H7 (cell line): ENCODE data around the gene LIPM. TPM values are rescaled to one million over a fixed set of nuclear protein-coding genes. Genes with fewer than 3 reads are reported as not detected.

Experiments
- DNase-seq: peaks from one replicate; pipeline ENCODE4 v3.0.0; 2012
- H3K27me3 ChIP-seq: 2 replicates; pipeline ENCODE4 v1.6.0; 2011; ENCODE audit warnings: mild to moderate bottlenecking, low read length; ENCODE audit not compliant: control insufficient read depth, insufficient read depth
- H3K36me3 ChIP-seq: replicated peaks from 2 replicates; pipeline ENCODE4 v1.5.1; 2011; ENCODE audit warnings: low read length; ENCODE audit not compliant: control insufficient read depth, insufficient read depth
- H3K4me3 ChIP-seq: 2 replicates; pipeline ENCODE4 v1.5.1; 2011; ENCODE audit warnings: low read depth, mild to moderate bottlenecking, control low read depth, low read length, moderate library complexity; ENCODE audit not compliant: insufficient read depth
- total RNA-seq: library from RNA; depleted of rRNA; stranded (reverse); fragments of >200 nt; shearing (Covaris generic); gene quantifications from 2 replicates; pipeline ENCODE4 v1.2.3, GENCODE V29; 2014; rRNA removed

Gene LIPM, protein sequence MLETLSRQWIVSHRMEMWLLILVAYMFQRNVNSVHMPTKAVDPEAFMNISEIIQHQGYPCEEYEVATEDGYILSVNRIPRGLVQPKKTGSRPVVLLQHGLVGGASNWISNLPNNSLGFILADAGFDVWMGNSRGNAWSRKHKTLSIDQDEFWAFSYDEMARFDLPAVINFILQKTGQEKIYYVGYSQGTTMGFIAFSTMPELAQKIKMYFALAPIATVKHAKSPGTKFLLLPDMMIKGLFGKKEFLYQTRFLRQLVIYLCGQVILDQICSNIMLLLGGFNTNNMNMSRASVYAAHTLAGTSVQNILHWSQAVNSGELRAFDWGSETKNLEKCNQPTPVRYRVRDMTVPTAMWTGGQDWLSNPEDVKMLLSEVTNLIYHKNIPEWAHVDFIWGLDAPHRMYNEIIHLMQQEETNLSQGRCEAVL
- not detected in 2 replicates for total RNA-seq

DNA sequence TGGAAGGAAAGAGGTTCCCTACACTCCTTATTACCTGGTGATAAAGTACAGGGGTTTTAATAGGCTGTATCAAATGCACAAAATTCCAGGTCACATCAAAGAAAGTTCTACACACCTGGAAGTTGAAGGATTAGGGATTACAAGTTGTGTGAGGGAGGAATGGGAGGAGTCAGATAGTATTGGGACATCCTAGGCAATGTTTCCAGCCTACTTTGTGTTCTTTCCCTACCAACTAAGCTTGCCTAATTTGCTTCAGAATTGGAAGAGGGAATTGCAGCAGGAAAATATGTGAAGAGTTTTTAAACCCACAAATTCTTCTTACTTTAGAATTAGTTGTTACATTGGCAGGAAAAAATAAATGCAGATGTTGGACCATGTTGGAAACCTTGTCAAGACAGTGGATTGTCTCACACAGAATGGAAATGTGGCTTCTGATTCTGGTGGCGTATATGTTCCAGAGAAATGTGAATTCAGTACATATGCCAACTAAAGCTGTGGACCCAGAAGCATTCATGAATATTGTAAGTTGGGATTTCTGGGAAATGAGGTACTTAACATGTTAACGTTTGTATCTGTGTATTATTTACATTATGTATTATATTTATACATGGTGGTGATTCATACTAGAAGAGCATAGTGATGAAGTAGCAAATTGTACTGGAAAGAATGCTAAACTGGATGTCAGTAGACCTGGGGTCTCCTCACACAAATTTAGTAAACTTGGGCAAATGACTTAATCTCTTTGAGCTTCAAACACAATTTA, at the start of gene LIPM:
Gene LIPM (plus strand): TSS at position 208 of the 763 bp plus-strand sequence. CDS start 167 bp downstream, at position 375.
- Histone ChIP-seq H3K36me3 (no peaks in the 10 kb centered on the region), H3K27me3 (no peaks in the 10 kb centered on the region), H3K4me3 (no peak within 1 kb of the TSS)
- no peak for DNase-seq

GRCh38 chr10:88754287-88754686, 48.2 kb upstream of the LIPM start:
- no peaks in the 10 kb centered on the region for H3K27me3 ChIP-seq
- DNase-seq = no peak
- H3K36me3 ChIP-seq = no peaks in the 10 kb centered on the region
- no peak overlapping the region for H3K4me3 ChIP-seq

DNA sequence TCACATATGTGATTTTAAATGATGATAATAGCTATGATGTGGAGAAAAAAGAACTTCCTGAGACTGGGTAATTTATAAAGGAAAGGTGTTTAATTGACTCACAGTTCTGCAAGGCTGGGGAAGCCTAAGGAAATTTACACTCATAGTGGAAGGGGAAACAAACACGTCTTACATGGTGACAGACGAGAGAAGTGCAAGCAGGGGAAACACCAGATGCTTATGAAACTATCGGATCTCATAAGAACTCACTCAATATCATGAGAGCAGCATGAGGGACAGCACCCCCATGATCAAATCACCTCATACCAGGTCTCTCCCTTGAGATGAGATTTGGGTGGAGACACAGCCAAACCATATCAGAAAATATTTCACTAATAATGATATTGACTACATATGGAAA, 46.8 kb upstream of the LIPM start:
- Histone ChIP-seq H3K36me3 (no peaks in the 10 kb centered on the region), H3K4me3 (no peak overlapping the region), H3K27me3 (no peaks in the 10 kb centered on the region)
- no peak for DNase-seq

DNA sequence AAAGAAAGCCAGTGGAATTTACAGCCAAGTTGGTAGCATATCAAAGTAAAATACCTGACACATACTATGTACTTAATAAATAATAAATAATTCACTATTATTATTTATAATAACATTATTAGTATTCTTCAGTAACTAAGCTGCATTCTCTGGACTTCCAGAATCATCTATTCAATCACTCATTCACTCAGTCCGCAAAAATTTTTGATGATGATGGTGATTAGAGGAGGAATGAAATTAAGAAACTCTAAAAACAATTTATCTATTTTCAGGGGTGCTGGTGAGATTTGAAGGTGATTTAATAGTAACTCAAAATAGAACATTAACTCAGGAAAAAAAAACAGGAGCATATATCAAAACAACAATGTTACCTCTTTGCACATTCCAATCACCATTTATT, 45.9 kb upstream of the LIPM start:
- no peaks in the 10 kb centered on the region for H3K36me3 ChIP-seq
- H3K27me3 ChIP-seq = no peaks in the 10 kb centered on the region
- no peak for DNase-seq
- no peak overlapping the region for H3K4me3 ChIP-seq

GRCh38 chr10:88759366-88760101, 43.0 kb upstream of the LIPM start, which contains the start of gene LIPN:
TSS of gene LIPN (plus strand) at chr10:88760020. CDS start at chr10:88761406, 1,386 bp downstream.
- Histone ChIP-seq H3K4me3 (no peak within 1 kb of the TSS), H3K36me3 (no peaks in the 10 kb centered on the region), H3K27me3 (no peaks in the 10 kb centered on the region)
- no peak for DNase-seq

GRCh38 chr10:88762906-88763305, 39.6 kb upstream of the LIPM start:
- no peak for DNase-seq
- no peaks in the 10 kb centered on the region for H3K36me3 ChIP-seq
- H3K4me3 ChIP-seq = no peak overlapping the region
- H3K27me3 ChIP-seq = no peaks in the 10 kb centered on the region

DNA sequence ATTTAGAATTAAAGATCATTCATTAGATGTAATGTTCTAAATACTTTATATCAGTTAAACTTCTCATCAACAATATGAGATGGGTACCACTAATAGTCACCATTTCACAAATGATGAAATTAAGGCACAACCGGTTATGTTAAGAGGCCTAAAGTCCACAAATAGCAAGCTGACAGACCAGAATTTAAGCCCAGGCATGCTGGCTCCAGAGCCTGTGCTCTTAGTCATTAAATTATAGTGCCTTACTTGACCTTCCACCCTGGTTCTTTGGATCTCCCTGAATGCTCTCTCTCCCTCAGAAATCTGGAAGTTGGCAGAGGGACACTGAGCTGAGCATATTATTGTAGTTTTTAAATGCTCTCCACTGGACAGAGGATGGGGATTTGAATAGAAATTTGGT, 39.1 kb upstream of the LIPM start:
- no peak overlapping the region for H3K4me3 ChIP-seq
- DNase-seq = no peak
- no peaks in the 10 kb centered on the region for H3K36me3 ChIP-seq
- no peaks in the 10 kb centered on the region for H3K27me3 ChIP-seq

- no peak overlapping the region for H3K4me3 ChIP-seq
- DNase-seq = no peak
- H3K27me3 ChIP-seq = no peaks in the 10 kb centered on the region
- H3K36me3 ChIP-seq = no peaks in the 10 kb centered on the region
Observed at GRCh38 chr10:88764110-88764509, 38.4 kb upstream of the LIPM start.

GRCh38 chr10:88765816-88766215, 36.7 kb upstream of the LIPM start:
- Histone ChIP-seq H3K27me3 (no peaks in the 10 kb centered on the region), H3K36me3 (no peaks in the 10 kb centered on the region), H3K4me3 (no peak overlapping the region)
- DNase-seq = no peak

GRCh38 chr10:88769384-88769783, 33.1 kb upstream of the LIPM start:
- no peak for DNase-seq
- Histone ChIP-seq H3K27me3 (no peaks in the 10 kb centered on the region), H3K4me3 (no peak overlapping the region), H3K36me3 (no peaks in the 10 kb centered on the region)

GRCh38 chr10:88781206-88781605, 21.3 kb upstream of the LIPM start:
- no peak for DNase-seq
- Histone ChIP-seq H3K36me3 (no peaks in the 10 kb centered on the region), H3K27me3 (no peaks in the 10 kb centered on the region; the same call in 1 of the 2 replicates), H3K4me3 (no peak overlapping the region)

- Histone ChIP-seq H3K4me3 (no peak overlapping the region), H3K36me3 (no peaks in the 10 kb centered on the region), H3K27me3 (no peaks in the 10 kb centered on the region; the same call in 1 of the 2 replicates)
- DNase-seq = no peak
Observed at GRCh38 chr10:88782222-88782621, 20.3 kb upstream of the LIPM start.

GRCh38 chr10:88783724-88784123, 18.8 kb upstream of the LIPM start:
- DNase-seq = no peak
- Histone ChIP-seq H3K27me3 (no peaks in the 10 kb centered on the region), H3K4me3 (no peak overlapping the region), H3K36me3 (no peaks in the 10 kb centered on the region)

DNA sequence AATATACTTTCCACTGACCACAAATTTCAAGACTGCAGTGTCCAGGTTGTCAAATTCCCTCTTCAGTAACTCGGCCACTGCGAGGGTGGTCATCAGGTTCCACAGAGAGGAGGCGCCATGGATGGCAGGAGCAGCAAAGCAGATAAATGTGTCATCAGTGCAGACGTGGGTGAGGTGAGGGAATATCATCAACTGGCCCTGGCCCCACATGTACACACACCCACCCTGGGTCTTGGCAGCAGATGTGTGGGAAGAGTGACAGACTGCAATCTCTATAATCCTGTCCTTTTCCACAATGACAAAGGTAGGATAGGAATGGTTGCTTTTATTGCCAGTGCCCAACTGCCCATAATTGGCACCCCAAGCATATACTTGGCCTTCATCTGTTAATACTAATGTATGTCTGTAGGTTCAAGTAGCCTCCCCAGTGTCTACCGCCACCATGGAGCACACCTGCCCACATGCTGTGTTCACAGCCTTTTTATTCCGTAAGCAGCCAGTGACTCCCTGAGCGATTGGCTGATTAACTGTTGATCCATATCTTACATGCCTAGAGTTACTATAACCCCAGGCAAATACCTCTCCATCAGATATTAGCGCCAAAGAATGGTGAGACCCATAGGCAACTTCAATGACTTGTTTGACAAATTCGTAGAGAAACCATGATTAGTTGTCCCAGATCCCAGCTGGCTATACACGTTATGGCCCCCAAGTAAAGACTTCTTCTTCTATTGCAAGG, 16.3 kb upstream of the LIPM start:
- DNase-seq = no peak
- no peak overlapping the region for H3K4me3 ChIP-seq
- H3K27me3 ChIP-seq = no peaks in the 10 kb centered on the region
- H3K36me3 ChIP-seq = no peaks in the 10 kb centered on the region
